ENCODE measurements around the gene IFNAR1. TPM values are rescaled to one million over a fixed set of nuclear protein-coding genes. Genes with fewer than 3 reads are reported as not detected.

The IFNAR1 gene
- total RNA-seq, 1 donor from 2014 or later, result 20.4 TPM

GRCh38 chr21:33374080-33374449, 49.3 kb downstream of the IFNAR1 start:
- Histone ChIP-seq H3K4me3 (no peak overlapping the region), H3K27me3 (no peaks in the 10 kb centered on the region), H3K36me3 (no peaks in the 10 kb centered on the region), H3K4me1 (no peaks in the 10 kb centered on the region), H3K27ac (no peak overlapping the region), H3K9me3 (no peaks in the 10 kb centered on the region)
- TF ChIP-seq CTCF (IDR thresholded peaks at IDR 0.05), result no peak
- TF ChIP-seq POLR2AphosphoS5 (IDR thresholded peaks at IDR 0.05; ENCODE audit: insufficient read depth in 1 of 2, low read depth in 1 of 2), result no peak
- TF ChIP-seq POLR2A (IDR thresholded peaks at IDR 0.05), result no peak
- DNase-seq (ENCODE audit: extremely low spot score in 2 of 2), result no peak
- intact Hi-C loops (cut with DNase I), result no loop called here

GRCh38 chr21:33374450-33375096, 49.8 kb downstream of the IFNAR1 start:
- Histone ChIP-seq H3K27me3 (no peaks in the 10 kb centered on the region), H3K9me3 (no peaks in the 10 kb centered on the region), H3K27ac (no peak overlapping the region), H3K4me1 (peaks cover 4% of the 10 kb centered on the region), H3K36me3 (no peaks in the 10 kb centered on the region), H3K4me3 (no peak overlapping the region)
- intact Hi-C loops (cut with DNase I), result no loop called here
- no peak for DNase-seq (ENCODE audit: extremely low spot score in 2 of 2)
- TF ChIP-seq CTCF (IDR thresholded peaks at IDR 0.05), result peak in 2 of 3 experiments; percentile 21 to 27
- TF ChIP-seq POLR2A (IDR thresholded peaks at IDR 0.05), result no peak

GRCh38 chr21:33375101-33375644, 50.4 kb downstream of the IFNAR1 start:
- H3K27me3 ChIP-seq, result no peaks in the 10 kb centered on the region
- no peaks in the 10 kb centered on the region for H3K9me3 ChIP-seq
- no peak overlapping the region for H3K27ac ChIP-seq
- intact Hi-C loops (cut with DNase I), result no loop called here
- no peak for DNase-seq (ENCODE audit: extremely low spot score in 2 of 2)
- no peaks in the 10 kb centered on the region for H3K36me3 ChIP-seq
- H3K4me3 ChIP-seq, result no peak overlapping the region
- peaks cover 9% of the 10 kb centered on the region for H3K4me1 ChIP-seq
- TF ChIP-seq CTCF (IDR thresholded peaks at IDR 0.05) (no peak), POLR2AphosphoS5 (IDR thresholded peaks at IDR 0.05; ENCODE audit: insufficient read depth in 1 of 2, low read depth in 1 of 2) (no peak), POLR2A (IDR thresholded peaks at IDR 0.05) (no peak)

GRCh38 chr21:33377221-33377920, 52.6 kb downstream of the IFNAR1 start:
- DNase-seq (ENCODE audit: extremely low spot score in 2 of 2), result no peak
- H3K27me3 ChIP-seq, result no peaks in the 10 kb centered on the region
- TF ChIP-seq POLR2A (IDR thresholded peaks at IDR 0.05) (no peak), POLR2AphosphoS5 (IDR thresholded peaks at IDR 0.05; ENCODE audit: insufficient read depth in 1 of 2, low read depth in 1 of 2) (no peak), CTCF (IDR thresholded peaks at IDR 0.05) (no peak)
- H3K4me3 ChIP-seq, result no peak overlapping the region
- H3K27ac ChIP-seq, result no peak overlapping the region
- H3K9me3 ChIP-seq, result no peaks in the 10 kb centered on the region
- intact Hi-C loops (cut with DNase I), result no loop called here
- no peaks in the 10 kb centered on the region for H3K36me3 ChIP-seq
- H3K4me1 ChIP-seq, result peaks cover 30% of the 10 kb centered on the region

GRCh38 chr21:33378081-33378480, 53.3 kb downstream of the IFNAR1 start:
- H3K36me3 ChIP-seq, result no peaks in the 10 kb centered on the region
- TF ChIP-seq CTCF (IDR thresholded peaks at IDR 0.05) (no peak), POLR2A (IDR thresholded peaks at IDR 0.05) (no peak), POLR2AphosphoS5 (IDR thresholded peaks at IDR 0.05; ENCODE audit: insufficient read depth in 1 of 2, low read depth in 1 of 2) (no peak)
- no peak overlapping the region for H3K27ac ChIP-seq
- H3K4me1 ChIP-seq, result peaks cover 37% of the 10 kb centered on the region
- no peak for DNase-seq (ENCODE audit: extremely low spot score in 2 of 2)
- intact Hi-C loops (cut with DNase I), result no loop called here
- H3K4me3 ChIP-seq, result no peak overlapping the region
- H3K27me3 ChIP-seq, result no peaks in the 10 kb centered on the region
- no peaks in the 10 kb centered on the region for H3K9me3 ChIP-seq
